Measurements from ENCODE around the gene MTO1.

The MTO1 gene

DNA sequence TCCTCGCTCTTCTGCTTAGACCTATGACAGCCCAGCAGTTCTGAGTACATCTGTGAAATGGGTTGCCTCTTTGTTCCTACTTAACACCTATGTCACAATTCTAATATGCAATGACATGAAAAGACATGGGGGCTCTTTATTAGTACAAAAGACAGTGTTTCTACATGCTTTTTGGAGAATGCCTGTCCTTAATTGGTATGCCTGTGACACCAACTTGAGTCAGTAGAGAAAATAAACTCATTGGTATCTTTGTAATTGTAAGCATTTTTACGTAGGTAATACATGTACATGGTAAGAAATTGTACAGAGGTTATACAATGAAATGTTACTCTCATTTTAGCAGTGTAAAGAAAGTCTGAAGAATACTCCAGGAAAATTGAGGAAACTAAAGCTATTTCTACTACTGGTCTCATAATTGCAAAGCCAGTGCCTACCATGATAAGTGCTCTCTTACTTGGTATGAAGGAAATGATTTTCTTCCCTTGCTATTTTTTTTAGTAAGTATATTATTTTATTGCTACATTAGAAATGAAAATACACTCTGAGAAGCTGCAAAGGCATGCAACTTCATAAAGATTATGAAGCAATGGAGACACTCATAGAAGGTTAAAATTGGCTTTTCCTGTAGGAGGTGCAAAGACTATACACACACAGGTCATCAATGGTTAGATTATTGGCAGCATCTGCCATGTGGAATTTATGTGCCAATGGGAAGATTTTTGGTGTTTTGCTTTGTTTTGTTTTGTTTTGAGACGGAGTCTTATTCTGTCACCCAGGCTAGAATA, 64.2 kb downstream of the MTO1 start:
- Histone ChIP-seq H3K9ac (no peak overlapping the region), H3K4me2 (ENCODE audit: low read length) (no peak overlapping the region), H3K4me1 (peaks cover 4% of the 10 kb centered on the region), H3K36me3 (ENCODE audit: control insufficient read depth, insufficient read depth, low read length) (no peaks in the 10 kb centered on the region), H3K27ac (no peak overlapping the region), H2AFZ (no peak overlapping the region), H3K9me3 (ENCODE audit: control insufficient read depth, low read length) (no peaks in the 10 kb centered on the region), H3K79me2 (no peaks in the 10 kb centered on the region), H3K27me3 (ENCODE audit: control insufficient read depth, insufficient read depth, low read length) (no peaks in the 10 kb centered on the region), H3K4me3 (ENCODE audit: low read depth, low read length) (no peak overlapping the region)
- TF ChIP-seq, protein P1, sequence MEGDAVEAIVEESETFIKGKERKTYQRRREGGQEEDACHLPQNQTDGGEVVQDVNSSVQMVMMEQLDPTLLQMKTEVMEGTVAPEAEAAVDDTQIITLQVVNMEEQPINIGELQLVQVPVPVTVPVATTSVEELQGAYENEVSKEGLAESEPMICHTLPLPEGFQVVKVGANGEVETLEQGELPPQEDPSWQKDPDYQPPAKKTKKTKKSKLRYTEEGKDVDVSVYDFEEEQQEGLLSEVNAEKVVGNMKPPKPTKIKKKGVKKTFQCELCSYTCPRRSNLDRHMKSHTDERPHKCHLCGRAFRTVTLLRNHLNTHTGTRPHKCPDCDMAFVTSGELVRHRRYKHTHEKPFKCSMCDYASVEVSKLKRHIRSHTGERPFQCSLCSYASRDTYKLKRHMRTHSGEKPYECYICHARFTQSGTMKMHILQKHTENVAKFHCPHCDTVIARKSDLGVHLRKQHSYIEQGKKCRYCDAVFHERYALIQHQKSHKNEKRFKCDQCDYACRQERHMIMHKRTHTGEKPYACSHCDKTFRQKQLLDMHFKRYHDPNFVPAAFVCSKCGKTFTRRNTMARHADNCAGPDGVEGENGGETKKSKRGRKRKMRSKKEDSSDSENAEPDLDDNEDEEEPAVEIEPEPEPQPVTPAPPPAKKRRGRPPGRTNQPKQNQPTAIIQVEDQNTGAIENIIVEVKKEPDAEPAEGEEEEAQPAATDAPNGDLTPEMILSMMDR (IDR thresholded peaks at IDR 0.05), result no peak

DNA sequence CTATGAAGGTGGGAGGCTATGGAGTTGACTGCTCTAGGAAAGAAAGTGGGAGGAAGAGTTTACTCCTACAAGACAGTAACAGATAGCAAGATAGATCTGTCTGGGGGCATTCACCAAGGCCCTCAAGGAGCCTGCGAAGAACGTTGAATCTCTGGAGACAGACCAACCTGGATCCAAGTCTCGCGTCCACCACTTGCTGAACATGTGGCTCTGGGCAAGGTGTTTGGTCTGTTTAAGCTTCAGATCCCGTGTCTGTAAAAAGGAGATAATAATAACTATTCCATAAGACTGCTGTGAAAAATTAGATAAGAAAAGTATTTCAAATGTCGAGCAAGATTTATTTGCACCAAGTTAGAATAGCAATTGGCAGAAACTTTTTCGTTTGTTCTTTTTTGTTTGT, 67.4 kb downstream of the MTO1 start:
- TF ChIP-seq, protein P1 (IDR thresholded peaks at IDR 0.05), result no peak
- Histone ChIP-seq H3K4me2 (ENCODE audit: low read length) (no peak overlapping the region), H3K9ac (no peak overlapping the region), H3K4me3 (ENCODE audit: low read depth, low read length) (no peak overlapping the region), H3K79me2 (no peaks in the 10 kb centered on the region), H3K27ac (no peak overlapping the region), H3K4me1 (no peaks in the 10 kb centered on the region), H3K9me3 (ENCODE audit: control insufficient read depth, low read length) (no peaks in the 10 kb centered on the region), H3K36me3 (ENCODE audit: control insufficient read depth, insufficient read depth, low read length) (no peaks in the 10 kb centered on the region), H2AFZ (peak overlapping the region; percentile 34), H3K27me3 (ENCODE audit: control insufficient read depth, insufficient read depth, low read length) (no peaks in the 10 kb centered on the region)

DNA sequence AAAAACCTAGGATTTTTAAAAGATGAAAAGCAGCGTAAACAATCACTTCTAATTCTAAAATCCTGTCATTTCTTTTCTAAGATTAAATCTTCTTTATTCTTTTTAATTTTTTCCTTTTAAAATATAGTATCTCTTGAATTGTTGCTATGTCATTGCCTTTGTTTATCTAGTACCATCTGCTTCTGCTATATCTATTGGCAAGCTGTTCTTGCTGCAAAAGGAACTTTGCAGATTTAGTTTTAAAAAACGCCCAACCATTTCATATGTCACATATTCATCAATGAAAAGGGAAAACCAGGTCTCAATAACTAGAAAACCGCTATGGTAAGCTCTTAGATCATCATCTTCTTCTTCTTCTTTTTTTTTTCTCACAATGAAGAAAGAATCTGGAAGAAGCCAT, 70.8 kb downstream of the MTO1 start:
- no peak overlapping the region for H3K27ac ChIP-seq
- H3K27me3 ChIP-seq (ENCODE audit: control insufficient read depth, insufficient read depth, low read length), result no peaks in the 10 kb centered on the region
- no peaks in the 10 kb centered on the region for H3K36me3 ChIP-seq (ENCODE audit: control insufficient read depth, insufficient read depth, low read length)
- no peak overlapping the region for H3K4me2 ChIP-seq (ENCODE audit: low read length)
- H3K79me2 ChIP-seq, result no peaks in the 10 kb centered on the region
- TF ChIP-seq, protein P1 (IDR thresholded peaks at IDR 0.05), result no peak
- no peaks in the 10 kb centered on the region for H3K4me1 ChIP-seq
- no peak overlapping the region for H2AFZ ChIP-seq
- H3K9me3 ChIP-seq (ENCODE audit: control insufficient read depth, low read length), result no peaks in the 10 kb centered on the region
- H3K4me3 ChIP-seq (ENCODE audit: low read depth, low read length), result no peak overlapping the region
- no peak overlapping the region for H3K9ac ChIP-seq

DNA sequence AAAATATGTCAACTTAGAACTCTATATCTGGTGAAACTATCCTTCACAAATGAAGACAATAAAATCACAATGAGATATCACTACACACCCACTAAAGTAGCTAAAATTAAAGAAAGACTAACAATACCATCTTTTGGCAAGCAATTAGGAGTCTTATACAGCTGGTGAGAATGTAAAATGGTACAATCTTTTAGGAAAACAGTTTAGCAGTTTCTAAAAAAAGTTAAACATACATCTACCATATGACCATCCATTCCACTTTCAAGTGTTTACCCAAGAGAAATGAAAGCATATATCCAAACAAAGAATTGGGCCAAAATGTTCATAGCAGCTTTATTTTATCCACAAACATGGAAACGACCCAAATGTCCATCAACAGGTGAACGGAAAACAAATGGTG, 73.1 kb downstream of the MTO1 start:
- no peak overlapping the region for H2AFZ ChIP-seq
- no peaks in the 10 kb centered on the region for H3K36me3 ChIP-seq (ENCODE audit: control insufficient read depth, insufficient read depth, low read length)
- no peaks in the 10 kb centered on the region for H3K9me3 ChIP-seq (ENCODE audit: control insufficient read depth, low read length)
- no peaks in the 10 kb centered on the region for H3K4me1 ChIP-seq
- H3K4me2 ChIP-seq (ENCODE audit: low read length), result no peak overlapping the region
- no peak overlapping the region for H3K4me3 ChIP-seq (ENCODE audit: low read depth, low read length)
- H3K27me3 ChIP-seq (ENCODE audit: control insufficient read depth, insufficient read depth, low read length), result no peaks in the 10 kb centered on the region
- H3K79me2 ChIP-seq, result no peaks in the 10 kb centered on the region
- TF ChIP-seq, protein P1 (IDR thresholded peaks at IDR 0.05), result no peak
- no peak overlapping the region for H3K27ac ChIP-seq
- H3K9ac ChIP-seq, result no peak overlapping the region

DNA sequence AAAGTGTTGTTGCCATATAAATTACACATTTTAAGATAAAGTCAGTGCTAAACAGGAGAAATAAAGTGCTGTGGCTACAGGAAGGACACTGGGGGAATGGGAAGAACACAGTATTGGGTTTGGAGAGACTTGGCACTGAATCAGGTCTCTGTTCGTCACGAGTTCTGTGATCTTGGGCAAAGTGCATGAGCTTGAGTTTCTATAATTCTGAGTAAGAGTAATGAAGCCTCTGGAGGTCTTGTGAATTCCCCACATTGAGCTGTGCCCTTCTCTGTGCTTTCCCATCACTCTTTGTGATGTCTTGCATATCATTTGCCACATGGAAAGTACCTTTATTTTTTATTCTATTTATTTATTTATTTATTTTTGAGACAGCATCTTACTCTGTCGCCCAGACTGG, 76.1 kb downstream of the MTO1 start:
- no peaks in the 10 kb centered on the region for H3K27me3 ChIP-seq (ENCODE audit: control insufficient read depth, insufficient read depth, low read length)
- H3K9me3 ChIP-seq (ENCODE audit: control insufficient read depth, low read length), result no peaks in the 10 kb centered on the region
- no peak overlapping the region for H2AFZ ChIP-seq
- TF ChIP-seq, protein P1 (IDR thresholded peaks at IDR 0.05), result no peak
- no peaks in the 10 kb centered on the region for H3K4me1 ChIP-seq
- H3K79me2 ChIP-seq, result no peaks in the 10 kb centered on the region
- no peak overlapping the region for H3K9ac ChIP-seq
- H3K4me3 ChIP-seq (ENCODE audit: low read depth, low read length), result no peak overlapping the region
- no peak overlapping the region for H3K4me2 ChIP-seq (ENCODE audit: low read length)
- H3K36me3 ChIP-seq (ENCODE audit: control insufficient read depth, insufficient read depth, low read length), result no peaks in the 10 kb centered on the region
- no peak overlapping the region for H3K27ac ChIP-seq

All from parathyroid adenoma (tissue), 2 donors.